ENCODE measurements around the gene CFAP99. TPM values are rescaled to one million over a fixed set of nuclear protein-coding genes. Genes with fewer than 3 reads are reported as not detected.

Gene CFAP99
- total RNA-seq, 1 experiment from 2014 or later, result 0.16 TPM

DNA sequence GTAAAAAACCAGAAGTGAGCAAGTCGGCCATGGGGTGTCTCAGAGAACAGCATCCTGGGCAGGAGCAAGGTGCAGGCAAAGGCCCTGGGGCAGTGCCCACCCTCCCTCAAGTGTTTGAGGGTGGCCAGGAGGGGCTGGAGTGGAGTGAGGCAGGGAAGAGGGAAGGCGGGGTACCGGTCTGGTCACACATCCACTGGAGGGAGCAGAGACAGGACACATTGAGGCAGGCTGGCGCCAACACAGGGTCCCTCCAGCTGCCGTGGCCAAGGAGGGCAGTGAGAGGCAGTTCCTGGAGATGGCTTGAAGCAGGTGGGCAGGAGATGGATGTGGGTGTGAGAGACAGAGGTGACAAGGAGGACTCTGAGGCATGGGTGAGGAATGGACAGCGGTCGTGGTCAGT lies 29.8 kb downstream of the CFAP99 start:
- Mint-ChIP-seq H3K4me3 (ENCODE audit: unreplicated experiment) (no peak overlapping the region), H3K36me3 (ENCODE audit: insufficient read depth, unreplicated experiment) (no peaks in the 10 kb centered on the region), H3K27me3 (ENCODE audit: insufficient read depth, unreplicated experiment) (no peaks in the 10 kb centered on the region), H3K9me3 (ENCODE audit: unreplicated experiment) (no peaks in the 10 kb centered on the region), H3K27ac (ENCODE audit: low read depth, unreplicated experiment) (no peak overlapping the region), H3K4me1 (ENCODE audit: insufficient read depth, unreplicated experiment) (no peaks in the 10 kb centered on the region)
- no peak for DNase-seq (ENCODE audit: unreplicated experiment)
- TF ChIP-seq, protein P1, sequence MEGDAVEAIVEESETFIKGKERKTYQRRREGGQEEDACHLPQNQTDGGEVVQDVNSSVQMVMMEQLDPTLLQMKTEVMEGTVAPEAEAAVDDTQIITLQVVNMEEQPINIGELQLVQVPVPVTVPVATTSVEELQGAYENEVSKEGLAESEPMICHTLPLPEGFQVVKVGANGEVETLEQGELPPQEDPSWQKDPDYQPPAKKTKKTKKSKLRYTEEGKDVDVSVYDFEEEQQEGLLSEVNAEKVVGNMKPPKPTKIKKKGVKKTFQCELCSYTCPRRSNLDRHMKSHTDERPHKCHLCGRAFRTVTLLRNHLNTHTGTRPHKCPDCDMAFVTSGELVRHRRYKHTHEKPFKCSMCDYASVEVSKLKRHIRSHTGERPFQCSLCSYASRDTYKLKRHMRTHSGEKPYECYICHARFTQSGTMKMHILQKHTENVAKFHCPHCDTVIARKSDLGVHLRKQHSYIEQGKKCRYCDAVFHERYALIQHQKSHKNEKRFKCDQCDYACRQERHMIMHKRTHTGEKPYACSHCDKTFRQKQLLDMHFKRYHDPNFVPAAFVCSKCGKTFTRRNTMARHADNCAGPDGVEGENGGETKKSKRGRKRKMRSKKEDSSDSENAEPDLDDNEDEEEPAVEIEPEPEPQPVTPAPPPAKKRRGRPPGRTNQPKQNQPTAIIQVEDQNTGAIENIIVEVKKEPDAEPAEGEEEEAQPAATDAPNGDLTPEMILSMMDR (IDR thresholded peaks at IDR 0.05; ENCODE audit: unreplicated experiment), result no peak
- ChIA-PET CTCF (no interaction called here), POLR2A (no interaction called here)
- BruUV-seq (replicated peaks), result no TSS peak
- intact Hi-C loops (cut with micrococcal nuclease), result no loop called here

DNA sequence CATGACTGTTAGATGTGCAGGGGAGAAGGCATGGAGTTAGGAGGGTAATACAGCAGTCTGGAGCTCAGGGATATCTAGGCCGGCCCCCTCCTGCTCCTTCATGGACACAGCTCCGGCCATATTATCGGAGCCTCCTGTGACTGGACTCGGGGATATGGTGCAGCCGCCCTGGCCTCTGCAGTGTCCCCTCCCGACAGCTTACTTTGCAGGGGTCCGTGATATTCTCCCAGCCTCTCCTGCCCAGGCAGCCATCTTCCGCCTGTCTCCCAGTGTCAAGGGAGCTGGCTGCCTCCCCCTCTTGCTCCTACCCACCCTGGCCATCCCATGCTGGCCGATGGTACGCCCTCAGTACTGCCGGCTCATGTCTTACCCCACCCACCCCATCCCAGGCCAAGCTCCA lies 30.3 kb downstream of the CFAP99 start:
- H3K27ac Mint-ChIP-seq (ENCODE audit: low read depth, unreplicated experiment), result no peak overlapping the region
- no peak for DNase-seq (ENCODE audit: unreplicated experiment)
- H3K4me1 Mint-ChIP-seq (ENCODE audit: insufficient read depth, unreplicated experiment), result no peaks in the 10 kb centered on the region
- H3K4me3 Mint-ChIP-seq (ENCODE audit: unreplicated experiment), result no peak overlapping the region
- no TSS peak for BruUV-seq (replicated peaks)
- H3K9me3 Mint-ChIP-seq (ENCODE audit: unreplicated experiment), result no peaks in the 10 kb centered on the region
- no peaks in the 10 kb centered on the region for H3K36me3 Mint-ChIP-seq (ENCODE audit: insufficient read depth, unreplicated experiment)
- POLR2A ChIA-PET, result no interaction called here
- intact Hi-C loops (cut with micrococcal nuclease), result no loop called here
- no peaks in the 10 kb centered on the region for H3K27me3 Mint-ChIP-seq (ENCODE audit: insufficient read depth, unreplicated experiment)
- CTCF ChIA-PET, result no interaction called here
- TF ChIP-seq, protein P1 (IDR thresholded peaks at IDR 0.05; ENCODE audit: unreplicated experiment), result no peak

DNA sequence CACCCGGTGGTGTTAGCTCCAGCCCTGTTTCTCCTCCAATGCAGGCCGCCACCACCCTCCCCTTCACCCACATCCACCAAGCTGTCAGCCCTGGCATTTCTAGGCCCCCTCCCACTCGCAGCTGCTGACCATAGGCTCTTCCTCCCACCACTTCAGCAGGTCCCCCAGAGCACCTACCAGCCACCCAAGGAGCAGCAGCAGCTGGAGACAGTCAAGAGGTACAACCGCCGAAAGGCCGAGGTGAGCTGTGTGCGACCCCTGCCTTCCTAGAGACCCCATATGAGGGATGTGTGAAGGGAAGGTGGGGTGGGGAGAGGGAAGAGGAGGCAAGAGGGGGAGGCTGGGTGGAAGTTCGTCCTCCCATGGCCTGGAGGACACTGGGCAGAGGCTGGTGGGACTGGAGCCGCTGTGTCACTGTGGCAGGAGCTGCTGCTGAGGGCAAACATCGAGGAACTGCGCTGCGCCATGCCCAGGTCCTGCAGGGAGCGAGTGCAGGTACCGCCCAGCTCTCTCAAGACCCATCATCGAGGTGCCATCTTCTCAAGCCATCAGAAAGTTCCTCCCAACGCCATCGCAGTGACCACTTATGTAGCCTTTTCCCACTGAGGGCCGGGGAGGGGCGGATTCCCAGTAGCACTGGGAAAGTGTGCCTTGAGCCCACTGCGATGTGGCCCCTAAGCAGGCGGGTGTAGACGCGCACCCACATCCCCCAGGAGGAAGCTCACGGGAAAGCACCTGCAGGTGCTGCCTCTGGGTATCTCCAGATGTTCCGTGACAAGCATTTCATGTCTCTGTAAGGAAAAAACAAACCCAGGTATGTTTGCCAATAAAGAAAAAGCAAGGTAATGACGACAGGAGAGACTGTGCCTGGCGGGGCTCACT lies 31.0 kb downstream of the CFAP99 start:
- DNase-seq (ENCODE audit: unreplicated experiment), result no peak
- no peaks in the 10 kb centered on the region for H3K9me3 Mint-ChIP-seq (ENCODE audit: unreplicated experiment)
- ChIA-PET POLR2A (no interaction called here), CTCF (interaction anchor here (0.7 kb wide), 1 partner anchor 15 kb away, joined by 3 read pairs; no protein-coding TSS in a partner anchor)
- H3K4me1 Mint-ChIP-seq (ENCODE audit: insufficient read depth, unreplicated experiment), result no peaks in the 10 kb centered on the region
- BruUV-seq (replicated peaks), result no TSS peak
- H3K27me3 Mint-ChIP-seq (ENCODE audit: insufficient read depth, unreplicated experiment), result no peaks in the 10 kb centered on the region
- no peaks in the 10 kb centered on the region for H3K36me3 Mint-ChIP-seq (ENCODE audit: insufficient read depth, unreplicated experiment)
- TF ChIP-seq, protein P1 (IDR thresholded peaks at IDR 0.05; ENCODE audit: unreplicated experiment), result no peak
- H3K27ac Mint-ChIP-seq (ENCODE audit: low read depth, unreplicated experiment), result no peak overlapping the region
- no peak overlapping the region for H3K4me3 Mint-ChIP-seq (ENCODE audit: unreplicated experiment)
- intact Hi-C loops (cut with micrococcal nuclease), result no loop called here

DNA sequence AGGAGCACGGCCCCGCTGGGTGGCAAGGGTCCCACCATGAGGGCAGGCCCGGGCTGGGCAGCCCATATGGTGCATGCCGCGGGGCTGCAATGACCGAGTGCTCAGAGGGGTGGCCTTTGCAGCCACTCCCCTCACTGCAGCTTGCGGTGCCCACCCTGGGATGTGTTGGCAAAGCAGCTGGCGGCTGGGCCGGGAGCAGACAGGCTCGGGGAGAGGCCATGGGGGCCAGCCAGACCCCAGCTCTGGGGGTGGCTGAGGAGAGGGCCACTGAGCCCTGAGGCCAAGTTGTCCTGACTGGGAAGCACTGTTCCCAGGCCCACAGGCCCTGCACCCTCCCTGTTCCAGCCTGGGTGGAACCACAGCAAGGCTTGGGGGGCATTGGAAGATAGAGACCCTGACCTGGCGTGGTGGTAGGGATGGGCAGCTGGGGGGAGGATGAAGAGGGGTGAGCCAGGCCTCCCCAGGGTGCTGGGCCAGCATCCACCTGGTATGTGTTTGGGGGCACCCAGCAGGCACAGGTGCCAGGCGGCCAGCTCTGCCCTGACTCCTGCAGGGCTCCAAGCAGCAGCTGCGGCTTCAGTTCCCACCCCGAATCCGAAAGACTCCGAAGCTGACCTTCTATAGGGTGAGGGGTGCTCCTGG lies 31.8 kb downstream of the CFAP99 start:
- Mint-ChIP-seq H3K27me3 (ENCODE audit: insufficient read depth, unreplicated experiment) (no peaks in the 10 kb centered on the region), H3K4me1 (ENCODE audit: insufficient read depth, unreplicated experiment) (no peaks in the 10 kb centered on the region), H3K27ac (ENCODE audit: low read depth, unreplicated experiment) (no peak overlapping the region), H3K36me3 (ENCODE audit: insufficient read depth, unreplicated experiment) (no peaks in the 10 kb centered on the region), H3K9me3 (ENCODE audit: unreplicated experiment) (no peaks in the 10 kb centered on the region), H3K4me3 (ENCODE audit: unreplicated experiment) (no peak overlapping the region)
- BruUV-seq (replicated peaks), result no TSS peak
- intact Hi-C loops (cut with micrococcal nuclease), result no loop called here
- ChIA-PET CTCF (interaction anchor here (0.6 to 0.7 kb wide), 3 partner anchors 14 to 31 kb away, joined by 3 read pairs; no protein-coding TSS in a partner anchor), POLR2A (no interaction called here)
- TF ChIP-seq, protein P1 (IDR thresholded peaks at IDR 0.05; ENCODE audit: unreplicated experiment), result no peak
- DNase-seq (ENCODE audit: unreplicated experiment), result no peak

Measured in MCF 10A (cell line).